Fibroblast of mammary gland (primary cell): ENCODE data around the gene PROB1.
"Not testable (repeated sequence)": the region's sequence is repeated elsewhere in the genome, so short reads cannot be mapped to it uniquely, and the experiment has no call there.

Source experiments
- DNase-seq: peaks from one replicate; pipeline ENCODE4 v3.0.0-alpha.2; 2010; ENCODE audit warnings: low read depth
- H3K4me3 ChIP-seq: 2 replicates; pipeline ENCODE4 v1.5.1; 2011; ENCODE audit warnings: low read depth, mild to moderate bottlenecking, low read length, moderate library complexity; ENCODE audit not compliant: control insufficient read depth
- TF ChIP-seq, protein P1 (sequence below): conservative IDR thresholded peaks from 2 replicates; pipeline ENCODE4 v1.5.1; 2011; ENCODE audit warnings: low read depth, low read length, inconsistent platforms; ENCODE audit not compliant: control insufficient read depth, insufficient read depth

PROB1 gene

DNA sequence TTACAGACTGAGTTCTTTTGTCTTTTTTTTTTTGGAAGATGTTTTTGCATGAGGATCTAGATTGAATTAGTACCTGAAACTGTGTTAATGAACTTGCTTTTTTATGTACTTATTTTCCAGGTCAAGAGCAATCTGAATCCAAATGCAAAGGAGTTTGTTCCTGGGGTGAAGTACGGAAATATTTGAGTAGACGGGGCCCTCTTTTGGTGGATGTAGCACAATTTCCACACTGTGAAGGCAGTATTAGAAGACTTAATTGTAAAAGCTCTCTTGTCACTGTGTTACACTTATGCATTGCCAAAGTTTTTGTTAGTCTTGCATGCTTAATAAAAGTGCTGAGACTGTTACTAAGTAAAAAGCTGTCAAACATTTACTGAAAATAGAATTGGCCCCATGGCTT lies 26.3 kb downstream of the PROB1 start:
- no peak for DNase-seq
- TF ChIP-seq, protein P1, sequence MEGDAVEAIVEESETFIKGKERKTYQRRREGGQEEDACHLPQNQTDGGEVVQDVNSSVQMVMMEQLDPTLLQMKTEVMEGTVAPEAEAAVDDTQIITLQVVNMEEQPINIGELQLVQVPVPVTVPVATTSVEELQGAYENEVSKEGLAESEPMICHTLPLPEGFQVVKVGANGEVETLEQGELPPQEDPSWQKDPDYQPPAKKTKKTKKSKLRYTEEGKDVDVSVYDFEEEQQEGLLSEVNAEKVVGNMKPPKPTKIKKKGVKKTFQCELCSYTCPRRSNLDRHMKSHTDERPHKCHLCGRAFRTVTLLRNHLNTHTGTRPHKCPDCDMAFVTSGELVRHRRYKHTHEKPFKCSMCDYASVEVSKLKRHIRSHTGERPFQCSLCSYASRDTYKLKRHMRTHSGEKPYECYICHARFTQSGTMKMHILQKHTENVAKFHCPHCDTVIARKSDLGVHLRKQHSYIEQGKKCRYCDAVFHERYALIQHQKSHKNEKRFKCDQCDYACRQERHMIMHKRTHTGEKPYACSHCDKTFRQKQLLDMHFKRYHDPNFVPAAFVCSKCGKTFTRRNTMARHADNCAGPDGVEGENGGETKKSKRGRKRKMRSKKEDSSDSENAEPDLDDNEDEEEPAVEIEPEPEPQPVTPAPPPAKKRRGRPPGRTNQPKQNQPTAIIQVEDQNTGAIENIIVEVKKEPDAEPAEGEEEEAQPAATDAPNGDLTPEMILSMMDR = peak; percentile 10
- H3K4me3 ChIP-seq = no peak overlapping the region

DNA sequence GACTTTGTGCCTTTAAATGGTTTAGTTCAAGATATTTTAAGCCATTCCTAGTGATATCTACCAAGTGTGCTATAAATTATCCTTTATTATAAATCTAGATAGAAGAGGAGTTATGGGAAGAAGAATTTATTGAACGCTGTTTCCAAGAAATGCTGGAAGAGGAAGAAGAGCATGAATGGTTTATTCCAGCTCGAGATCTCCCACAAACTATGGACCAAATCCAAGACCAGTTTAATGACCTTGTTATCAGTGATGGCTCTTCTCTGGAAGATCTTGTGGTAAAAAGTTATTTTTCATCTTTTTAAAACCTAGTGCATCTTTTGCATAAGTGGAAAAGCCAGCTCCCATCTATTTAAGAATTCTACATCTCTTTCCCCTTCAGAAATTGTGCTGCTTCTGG lies 30.4 kb downstream of the PROB1 start:
- H3K4me3 ChIP-seq = no peak overlapping the region
- no peak for DNase-seq
- TF ChIP-seq, protein P1 = no peak

DNA sequence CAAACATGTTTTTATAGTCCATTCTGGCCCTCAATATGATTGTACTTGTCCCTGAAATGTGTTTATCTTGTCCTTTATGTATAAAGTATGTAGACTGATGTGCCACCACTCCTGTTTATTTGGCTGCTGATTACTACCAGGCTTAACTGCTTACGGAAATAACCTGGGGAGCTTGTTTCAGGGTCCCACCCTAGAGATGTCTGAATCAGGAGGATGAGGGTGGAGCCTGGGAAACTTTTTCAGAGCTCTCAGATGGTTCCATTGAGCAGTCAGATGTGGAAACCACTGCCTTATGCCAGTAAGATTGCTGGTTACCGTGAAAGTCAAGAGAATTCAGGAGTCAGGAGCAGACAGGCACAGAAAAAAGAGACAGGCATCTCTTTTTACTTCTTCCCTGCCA lies 31.0 kb downstream of the PROB1 start:
- no peak overlapping the region for H3K4me3 ChIP-seq
- TF ChIP-seq, protein P1 = no peak
- DNase-seq = no peak

DNA sequence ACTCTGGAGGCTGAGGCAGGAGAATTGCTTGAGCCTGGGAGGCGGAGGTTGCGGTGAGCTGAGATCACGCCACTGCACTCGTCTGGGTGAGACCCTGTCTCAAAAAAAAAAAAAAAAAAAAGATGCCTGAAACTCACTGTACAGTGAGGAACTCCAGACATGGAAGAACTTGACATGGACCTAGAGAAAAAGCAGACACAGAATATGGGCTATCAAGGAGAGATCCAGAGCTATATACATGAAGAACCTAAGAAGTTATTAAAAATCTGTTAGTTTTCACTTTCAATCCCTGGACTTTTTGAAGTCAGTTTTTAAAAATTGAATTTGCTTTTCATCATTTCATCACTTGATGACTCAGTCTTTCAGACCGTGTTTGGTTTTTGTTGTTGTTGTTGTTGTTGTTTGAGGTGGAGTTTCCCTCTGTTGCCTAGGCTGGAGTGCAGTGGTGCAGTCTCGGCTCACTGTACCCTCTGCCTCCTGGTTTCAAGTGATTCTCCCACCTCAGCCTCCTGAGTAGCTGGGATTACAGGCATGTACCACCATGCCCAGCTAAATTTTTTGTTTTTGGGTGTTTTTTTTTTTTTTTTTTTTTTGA lies 33.0 kb downstream of the PROB1 start:
- no peak overlapping the region for H3K4me3 ChIP-seq
- no peak for DNase-seq
- TF ChIP-seq, protein P1 = no peak

DNA sequence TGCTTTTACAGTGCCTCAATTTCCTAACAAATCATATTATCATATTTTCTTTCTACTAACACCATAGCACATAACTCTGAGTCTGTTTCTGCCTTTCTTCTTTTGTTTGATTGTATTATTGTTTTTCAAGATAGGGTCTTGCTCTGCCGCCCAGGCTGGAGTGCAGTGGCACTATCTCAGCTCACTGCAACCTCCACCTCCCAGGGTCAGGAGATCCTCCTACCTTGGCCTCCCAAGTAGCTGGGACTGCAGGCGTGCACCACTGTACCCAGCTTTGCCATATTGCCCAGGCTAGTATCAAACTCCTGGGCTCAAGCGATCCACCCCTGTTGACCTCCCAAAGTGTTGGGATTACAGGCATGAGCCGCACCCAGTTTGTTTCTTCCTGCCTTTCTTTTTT lies 34.5 kb downstream of the PROB1 start:
- no peak for DNase-seq
- no peak overlapping the region for H3K4me3 ChIP-seq
- TF ChIP-seq, protein P1 = no peak

DNA sequence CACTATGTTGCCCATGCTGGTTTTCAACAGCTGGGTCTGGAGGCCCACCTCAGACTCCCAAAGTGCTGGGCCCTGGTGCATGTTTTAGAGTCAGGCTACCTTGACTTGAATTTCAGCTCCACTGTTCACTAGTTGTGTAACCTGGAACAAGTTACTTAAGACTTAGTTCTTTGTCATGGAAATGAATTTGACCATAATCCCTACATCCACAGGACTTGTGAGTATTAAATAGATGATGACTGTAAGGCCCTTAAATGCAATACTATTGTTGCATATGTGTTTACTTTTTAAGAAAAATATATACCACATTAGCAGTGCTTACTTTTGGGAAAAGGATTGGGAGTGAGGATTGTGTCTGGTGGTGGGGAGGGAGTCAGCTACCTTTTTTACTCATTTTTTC lies 36.8 kb downstream of the PROB1 start:
- no peak overlapping the region for H3K4me3 ChIP-seq
- no peak for DNase-seq
- TF ChIP-seq, protein P1 = no peak

DNA sequence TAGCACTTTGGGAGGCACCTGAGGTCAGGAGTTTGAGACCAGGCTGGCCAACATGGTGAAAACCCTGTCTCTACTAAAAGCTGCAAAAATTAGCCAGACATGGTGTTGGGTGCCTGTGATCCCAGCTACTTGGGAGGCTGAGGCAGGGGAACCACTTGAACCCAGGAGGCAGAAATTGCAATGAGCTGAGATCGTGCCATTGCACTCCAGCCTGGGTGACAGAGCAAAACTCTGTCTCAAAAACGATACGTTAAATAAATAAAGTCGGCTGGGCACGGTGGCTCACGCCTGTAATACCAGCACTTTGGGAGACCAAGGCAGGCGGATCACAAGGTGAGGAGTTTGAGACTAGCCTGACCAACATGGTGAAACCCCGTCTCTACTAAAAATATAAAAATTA lies 39.0 kb downstream of the PROB1 start:
- not testable (repeated sequence) for DNase-seq, H3K4me3 ChIP-seq
